ENCODE results near the gene MGAT4A. TPM values are rescaled to one million over a fixed set of nuclear protein-coding genes. Genes with fewer than 3 reads are reported as not detected.

The MGAT4A gene
- total RNA-seq, 1 donor from 2014 or later = 1.7 TPM

DNA sequence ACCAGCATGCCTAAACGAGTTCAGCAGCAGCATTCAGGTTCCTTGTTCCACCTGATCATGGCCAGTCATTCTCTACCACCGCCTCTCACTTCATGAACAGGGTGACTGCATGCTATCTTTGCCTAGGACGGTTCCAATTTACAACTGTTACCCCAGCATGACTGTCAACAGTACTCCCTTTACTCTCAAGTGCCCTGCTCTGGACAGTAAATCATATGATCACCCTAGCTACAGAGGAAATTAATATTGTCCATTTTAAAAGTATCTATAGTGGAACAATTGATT, 25.7 kb downstream of the MGAT4A start:
- DNase-seq (ENCODE audit: low read depth) (no peak), FAIRE-seq (no peak)
- TF ChIP-seq, protein P1, sequence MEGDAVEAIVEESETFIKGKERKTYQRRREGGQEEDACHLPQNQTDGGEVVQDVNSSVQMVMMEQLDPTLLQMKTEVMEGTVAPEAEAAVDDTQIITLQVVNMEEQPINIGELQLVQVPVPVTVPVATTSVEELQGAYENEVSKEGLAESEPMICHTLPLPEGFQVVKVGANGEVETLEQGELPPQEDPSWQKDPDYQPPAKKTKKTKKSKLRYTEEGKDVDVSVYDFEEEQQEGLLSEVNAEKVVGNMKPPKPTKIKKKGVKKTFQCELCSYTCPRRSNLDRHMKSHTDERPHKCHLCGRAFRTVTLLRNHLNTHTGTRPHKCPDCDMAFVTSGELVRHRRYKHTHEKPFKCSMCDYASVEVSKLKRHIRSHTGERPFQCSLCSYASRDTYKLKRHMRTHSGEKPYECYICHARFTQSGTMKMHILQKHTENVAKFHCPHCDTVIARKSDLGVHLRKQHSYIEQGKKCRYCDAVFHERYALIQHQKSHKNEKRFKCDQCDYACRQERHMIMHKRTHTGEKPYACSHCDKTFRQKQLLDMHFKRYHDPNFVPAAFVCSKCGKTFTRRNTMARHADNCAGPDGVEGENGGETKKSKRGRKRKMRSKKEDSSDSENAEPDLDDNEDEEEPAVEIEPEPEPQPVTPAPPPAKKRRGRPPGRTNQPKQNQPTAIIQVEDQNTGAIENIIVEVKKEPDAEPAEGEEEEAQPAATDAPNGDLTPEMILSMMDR (IDR thresholded peaks at IDR 0.05; ENCODE audit: insufficient read depth, low read depth, low read length) = no peak
- no peak for TF ChIP-seq EZH2 (IDR thresholded peaks at IDR 0.05; ENCODE audit: insufficient read depth, low read length)
- Histone ChIP-seq H4K20me1 (ENCODE audit: insufficient read depth, low read length) (no peaks in the 10 kb centered on the region), H3K4me3 (ENCODE audit: insufficient read depth, low read depth, low read length) (no peak overlapping the region), H3K27ac (ENCODE audit: low read depth, low read length) (no peak overlapping the region), H3K27me3 (ENCODE audit: insufficient read depth, low read length) (peaks cover 7% of the 10 kb centered on the region), H3K9ac (ENCODE audit: low read length) (no peak overlapping the region), H3K79me2 (ENCODE audit: insufficient read depth, low read length) (no peaks in the 10 kb centered on the region), H3K4me1 (ENCODE audit: insufficient read depth, low read length) (no peaks in the 10 kb centered on the region), H3K4me2 (ENCODE audit: low read length) (no peak overlapping the region), H3K9me3 (ENCODE audit: insufficient read depth, low read depth, low read length) (no peaks in the 10 kb centered on the region), H3K36me3 (ENCODE audit: insufficient read depth, low read length) (no peaks in the 10 kb centered on the region), H2AFZ (ENCODE audit: low read depth, low read length) (no peak overlapping the region)
- no peak overlapping the region for H3K4me3 Mint-ChIP-seq (ENCODE audit: unreplicated experiment)
- H3K27me3 Mint-ChIP-seq (ENCODE audit: low read depth, unreplicated experiment) = peaks cover 7% of the 10 kb centered on the region
- no peaks in the 10 kb centered on the region for H3K9me3 Mint-ChIP-seq (ENCODE audit: unreplicated experiment)
- H3K27ac Mint-ChIP-seq (ENCODE audit: unreplicated experiment) = no peak overlapping the region
- H3K4me1 Mint-ChIP-seq (ENCODE audit: low read depth, unreplicated experiment) = no peaks in the 10 kb centered on the region
- no peaks in the 10 kb centered on the region for H3K36me3 Mint-ChIP-seq (ENCODE audit: low read depth, unreplicated experiment)

GRCh38 chr2:98704499-98705332, 26.2 kb downstream of the MGAT4A start:
- Histone ChIP-seq H2AFZ (ENCODE audit: low read depth, low read length) (no peak overlapping the region), H3K36me3 (ENCODE audit: insufficient read depth, low read length) (no peaks in the 10 kb centered on the region), H3K9me3 (ENCODE audit: insufficient read depth, low read depth, low read length) (no peaks in the 10 kb centered on the region), H3K4me1 (ENCODE audit: insufficient read depth, low read length) (no peaks in the 10 kb centered on the region), H3K9ac (ENCODE audit: low read length) (no peak overlapping the region), H3K27me3 (ENCODE audit: insufficient read depth, low read length) (peaks cover 6% of the 10 kb centered on the region), H3K79me2 (ENCODE audit: insufficient read depth, low read length) (no peaks in the 10 kb centered on the region), H3K4me3 (ENCODE audit: insufficient read depth, low read depth, low read length) (no peak overlapping the region), H3K4me2 (ENCODE audit: low read length) (no peak overlapping the region), H3K27ac (ENCODE audit: low read depth, low read length) (no peak overlapping the region), H4K20me1 (ENCODE audit: insufficient read depth, low read length) (no peaks in the 10 kb centered on the region)
- no peak overlapping the region for H3K27ac Mint-ChIP-seq (ENCODE audit: unreplicated experiment)
- TF ChIP-seq, protein P1 (IDR thresholded peaks at IDR 0.05; ENCODE audit: insufficient read depth, low read depth, low read length) = no peak
- TF ChIP-seq EZH2 (IDR thresholded peaks at IDR 0.05; ENCODE audit: insufficient read depth, low read length) = no peak
- H3K27me3 Mint-ChIP-seq (ENCODE audit: low read depth, unreplicated experiment) = peaks cover 4% of the 10 kb centered on the region
- no peaks in the 10 kb centered on the region for H3K4me1 Mint-ChIP-seq (ENCODE audit: low read depth, unreplicated experiment)
- H3K9me3 Mint-ChIP-seq (ENCODE audit: unreplicated experiment) = no peaks in the 10 kb centered on the region
- no peak overlapping the region for H3K4me3 Mint-ChIP-seq (ENCODE audit: unreplicated experiment)
- H3K36me3 Mint-ChIP-seq (ENCODE audit: low read depth, unreplicated experiment) = no peaks in the 10 kb centered on the region
- no peak for DNase-seq (ENCODE audit: low read depth)
- FAIRE-seq = no peak

DNA sequence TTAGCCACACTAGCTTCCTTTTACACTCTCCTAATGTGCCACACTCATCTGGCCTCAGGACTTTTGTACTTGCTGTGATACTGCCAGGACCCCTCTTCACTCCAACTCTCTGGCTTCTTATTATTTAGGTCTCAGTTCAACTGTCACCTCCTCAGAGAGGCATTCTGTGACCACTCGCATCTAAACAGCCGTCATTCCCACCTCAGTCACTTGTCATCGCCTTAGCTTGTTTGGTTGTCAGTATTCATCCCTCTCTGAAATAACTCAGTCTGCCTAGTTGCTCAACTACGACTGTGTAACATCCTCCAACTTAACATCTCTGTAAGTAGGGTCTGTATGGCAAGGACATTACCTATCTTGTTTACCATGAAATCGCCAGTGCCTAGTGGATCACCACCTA, 27.2 kb downstream of the MGAT4A start:
- no peak overlapping the region for H3K4me3 ChIP-seq (ENCODE audit: insufficient read depth, low read depth, low read length)
- no peak overlapping the region for H3K4me3 Mint-ChIP-seq (ENCODE audit: unreplicated experiment)
- TF ChIP-seq, protein P1 (IDR thresholded peaks at IDR 0.05; ENCODE audit: insufficient read depth, low read depth, low read length) = no peak
- no peak for TF ChIP-seq EZH2 (IDR thresholded peaks at IDR 0.05; ENCODE audit: insufficient read depth, low read length)
- H4K20me1 ChIP-seq (ENCODE audit: insufficient read depth, low read length) = no peaks in the 10 kb centered on the region
- no peaks in the 10 kb centered on the region for H3K36me3 ChIP-seq (ENCODE audit: insufficient read depth, low read length)
- H3K27me3 ChIP-seq (ENCODE audit: insufficient read depth, low read length) = peaks cover 2% of the 10 kb centered on the region
- no peaks in the 10 kb centered on the region for H3K36me3 Mint-ChIP-seq (ENCODE audit: low read depth, unreplicated experiment)
- no peak overlapping the region for H3K27ac ChIP-seq (ENCODE audit: low read depth, low read length)
- no peak overlapping the region for H3K27ac Mint-ChIP-seq (ENCODE audit: unreplicated experiment)
- peaks cover under 1% of the 10 kb centered on the region for H3K9me3 Mint-ChIP-seq (ENCODE audit: unreplicated experiment)
- FAIRE-seq (no peak), DNase-seq (ENCODE audit: low read depth) (no peak)
- no peaks in the 10 kb centered on the region for H3K4me1 ChIP-seq (ENCODE audit: insufficient read depth, low read length)
- no peaks in the 10 kb centered on the region for H3K9me3 ChIP-seq (ENCODE audit: insufficient read depth, low read depth, low read length)
- H3K27me3 Mint-ChIP-seq (ENCODE audit: low read depth, unreplicated experiment) = peaks cover 3% of the 10 kb centered on the region
- H3K4me1 Mint-ChIP-seq (ENCODE audit: low read depth, unreplicated experiment) = no peaks in the 10 kb centered on the region
- no peak overlapping the region for H2AFZ ChIP-seq (ENCODE audit: low read depth, low read length)
- H3K4me2 ChIP-seq (ENCODE audit: low read length) = no peak overlapping the region
- H3K79me2 ChIP-seq (ENCODE audit: insufficient read depth, low read length) = no peaks in the 10 kb centered on the region
- no peak overlapping the region for H3K9ac ChIP-seq (ENCODE audit: low read length)

All from astrocyte (in vitro differentiated cells and primary cell).